HL-60/S4 (cell line): ENCODE results near the gene FIGNL1.

Source experiments
- in situ Hi-C: fragments of 300-500 bp; cut with MboI; formaldehyde crosslinking; loops from 2 replicates; pipeline ENCODE4 v1.14.3; 2022; ENCODE audit warnings: low sequenced_read_pairs

FIGNL1 gene

GRCh38 chr7:50431722-50432305, 18.3 kb downstream of the FIGNL1 start:
- in situ Hi-C loops: no loop called here

DNA sequence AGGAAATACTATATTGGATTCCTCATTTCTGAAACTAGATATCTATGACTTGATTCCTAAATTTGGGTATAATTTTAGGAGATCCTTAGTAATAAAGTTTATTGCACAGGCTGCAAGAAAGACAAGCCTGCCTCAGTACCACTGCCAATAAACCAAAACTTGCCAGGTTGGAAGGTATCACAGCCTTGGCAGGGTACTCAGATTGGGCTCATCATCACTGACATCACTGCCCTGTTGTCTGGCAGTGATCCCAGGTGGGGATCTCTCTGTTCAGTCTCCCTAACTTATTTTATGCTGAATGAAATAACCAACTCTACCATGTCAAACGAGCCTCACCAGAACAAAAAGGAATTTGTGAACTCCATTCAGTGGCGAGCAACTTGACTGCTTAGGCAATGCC, 18.8 kb downstream of the FIGNL1 start:
- in situ Hi-C loops: no loop called here

DNA sequence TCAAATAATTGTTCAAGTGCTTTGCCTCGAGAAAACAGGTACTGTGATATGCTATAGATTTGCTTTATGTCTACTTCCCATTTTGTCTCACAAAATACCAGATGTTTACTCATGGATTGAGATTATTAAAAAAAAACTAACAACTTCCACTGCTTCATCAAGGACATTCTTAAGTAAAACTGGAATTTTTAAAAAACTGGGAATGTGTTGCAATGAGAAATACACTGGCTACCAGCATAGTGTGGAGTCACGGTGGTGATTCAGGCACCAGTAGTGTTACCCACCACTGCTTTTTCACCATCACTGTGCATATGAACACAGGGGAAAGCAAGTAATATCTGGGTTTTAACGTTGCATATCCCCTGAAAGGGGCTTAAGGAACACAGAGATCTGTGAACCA, 21.2 kb downstream of the FIGNL1 start:
- in situ Hi-C loops: no loop called here

DNA sequence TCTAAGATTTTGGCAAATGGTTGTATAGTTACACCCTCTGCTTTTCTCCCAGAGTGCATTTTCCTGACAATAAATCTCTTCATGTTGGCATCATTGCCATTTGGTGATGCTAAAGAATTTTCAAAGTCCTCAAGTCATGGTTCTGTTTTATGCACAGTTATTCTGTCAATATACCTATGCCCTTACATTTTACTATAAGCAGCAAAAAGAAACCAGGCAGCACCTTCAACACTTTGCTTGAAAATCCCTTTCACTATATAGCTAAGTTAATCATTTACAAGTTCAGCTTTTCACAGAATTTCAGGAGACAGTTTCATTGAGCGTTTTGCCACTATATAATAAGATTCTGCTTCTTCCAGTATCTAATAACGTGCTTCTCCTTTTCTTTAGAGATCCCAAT, 22.6 kb downstream of the FIGNL1 start:
- in situ Hi-C loops: no loop called here

DNA sequence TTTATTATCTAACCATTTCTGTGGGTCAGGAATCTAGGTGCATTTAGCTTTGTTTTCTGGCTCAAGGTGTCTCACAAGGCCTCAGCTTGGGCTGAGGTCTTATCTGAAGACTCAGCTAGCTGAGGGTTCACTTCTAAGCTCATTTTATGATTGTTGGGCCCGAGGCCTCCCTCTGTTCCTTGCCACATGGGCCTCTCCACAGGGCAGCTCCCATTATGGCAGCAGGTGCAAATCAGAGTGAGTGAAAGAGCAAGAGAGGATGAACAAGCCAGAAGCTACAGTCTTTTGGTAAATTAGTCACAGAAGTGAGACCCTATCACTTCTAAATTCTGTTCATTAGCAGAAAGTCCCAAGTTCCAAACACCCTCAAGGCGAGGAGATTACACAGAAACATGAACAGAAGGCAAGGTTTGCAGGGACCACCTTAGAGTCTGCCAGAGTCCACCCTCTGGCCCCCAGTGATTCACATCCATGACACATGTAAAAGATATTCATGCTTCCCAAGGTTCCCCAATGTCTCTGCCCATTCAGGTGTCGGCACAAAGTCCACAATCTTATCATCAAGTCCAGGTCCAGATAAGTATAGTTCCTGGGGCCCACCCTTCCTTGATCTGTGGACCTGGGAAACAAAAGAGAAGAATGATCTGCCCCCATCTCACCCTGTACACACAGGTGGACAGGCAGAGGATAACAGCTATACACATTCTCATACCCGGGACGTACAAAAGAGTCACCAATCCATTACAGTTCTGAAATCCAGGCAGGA, 23.7 kb downstream of the FIGNL1 start:
- in situ Hi-C loops: no loop called here

DNA sequence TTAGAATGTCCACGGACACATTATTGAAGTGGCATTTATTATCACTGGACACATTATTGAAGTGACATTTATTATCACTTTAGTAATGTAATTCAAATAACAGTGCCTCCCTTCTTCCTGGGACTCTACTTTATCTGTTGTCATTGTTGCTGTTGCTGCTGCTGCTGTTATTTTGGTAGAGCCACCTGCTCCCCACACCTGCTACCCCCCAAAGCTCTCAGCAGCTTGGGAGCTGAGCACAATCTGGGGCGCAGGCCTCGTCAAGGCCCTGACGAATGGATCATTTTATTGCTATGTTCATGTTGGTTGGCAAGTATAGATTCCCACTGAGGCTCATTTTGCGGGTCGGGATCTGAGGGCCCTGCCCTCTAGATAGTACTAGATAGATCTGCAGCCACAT, 24.8 kb downstream of the FIGNL1 start:
- in situ Hi-C loops: no loop called here

DNA sequence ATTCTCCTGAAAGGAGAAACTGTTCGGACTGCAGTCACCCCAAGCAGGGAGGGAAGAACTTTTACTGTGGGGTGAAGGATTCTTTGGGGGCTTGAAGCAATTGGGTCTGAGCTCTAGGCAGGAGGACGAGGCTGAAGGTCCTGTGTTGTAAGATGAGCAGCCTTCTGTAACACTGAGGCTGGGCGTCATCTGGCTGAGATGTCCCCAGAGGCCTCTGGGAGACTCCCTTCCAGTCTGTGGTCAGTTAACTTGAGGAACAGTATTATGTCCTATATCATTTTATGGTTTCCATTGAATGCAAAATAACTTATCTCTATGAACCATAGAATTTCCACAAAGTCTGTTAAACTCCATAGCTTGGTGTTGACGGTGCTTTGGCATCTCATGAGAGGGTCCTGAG, 26.3 kb downstream of the FIGNL1 start:
- in situ Hi-C loops: no loop called here

DNA sequence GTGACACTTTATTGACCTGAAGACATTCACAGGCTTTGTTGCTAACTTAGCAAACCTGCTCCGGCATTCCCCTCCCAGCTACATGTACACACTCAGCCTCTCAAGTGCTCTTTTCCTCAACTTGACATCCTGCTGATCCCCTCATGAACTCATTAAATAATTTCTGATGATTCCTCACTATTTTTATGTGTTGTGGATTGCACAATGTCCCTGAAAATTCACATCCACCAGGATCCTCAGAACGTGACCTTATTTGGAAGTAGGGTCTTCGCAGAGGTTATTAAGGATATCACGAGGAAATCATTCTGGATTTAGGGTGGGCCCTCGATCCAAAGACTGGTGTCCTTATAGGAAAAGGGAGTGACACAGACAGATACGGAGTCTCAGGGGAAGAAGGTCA, 27.3 kb downstream of the FIGNL1 start:
- in situ Hi-C loops: no loop called here

- in situ Hi-C loops: no loop called here
Observed at GRCh38 chr7:50421043-50421442, 29.1 kb downstream of the FIGNL1 start.

- in situ Hi-C loops: no loop called here
Observed at GRCh38 chr7:50418526-50419290, 31.4 kb downstream of the FIGNL1 start.

DNA sequence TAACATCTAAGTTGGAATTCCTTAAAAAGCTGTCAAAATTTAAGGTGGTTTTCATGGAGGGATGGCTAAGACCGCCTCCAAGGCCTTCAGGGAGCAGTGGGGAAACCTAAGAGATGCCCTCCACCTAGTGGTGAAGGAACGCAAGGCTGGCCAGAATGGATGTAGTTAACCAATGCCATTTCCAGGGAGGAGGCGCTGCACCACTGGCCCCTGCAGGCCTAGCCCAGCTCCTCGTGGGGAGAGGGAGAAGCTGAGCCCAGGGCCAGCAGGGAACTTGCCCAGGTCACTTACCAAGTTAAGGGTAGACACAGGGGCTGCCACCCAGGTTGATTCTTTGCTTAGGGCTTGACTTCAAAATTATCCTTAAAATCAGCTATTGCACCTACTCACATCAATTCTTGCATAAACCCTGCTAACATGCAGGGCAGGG, 32.0 kb downstream of the FIGNL1 start:
- in situ Hi-C loops: no loop called here

GRCh38 chr7:50416527-50417182, 33.5 kb downstream of the FIGNL1 start:
- in situ Hi-C loops: no loop called here

GRCh38 chr7:50415844-50416364, 34.2 kb downstream of the FIGNL1 start:
- in situ Hi-C loops: no loop called here

DNA sequence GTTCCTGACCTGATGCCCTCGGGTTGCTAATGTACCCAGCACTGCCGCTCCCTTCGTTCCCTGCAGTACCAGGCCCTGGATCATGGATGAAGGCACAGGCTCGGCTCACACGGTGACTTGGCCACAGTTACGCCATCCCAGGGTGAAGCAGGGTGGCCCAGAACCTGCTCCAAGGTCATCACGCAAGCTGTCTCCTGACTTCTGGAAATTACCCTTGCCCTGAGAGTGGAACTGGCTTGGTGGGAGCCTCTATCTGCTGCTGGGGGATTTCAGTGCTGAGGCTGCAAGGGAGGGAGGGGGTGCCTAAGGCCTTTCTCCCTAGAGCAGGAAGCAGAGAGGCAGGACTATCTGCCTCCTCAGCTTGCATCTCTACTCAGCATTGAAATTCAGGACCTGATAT, 36.6 kb downstream of the FIGNL1 start:
- in situ Hi-C loops: no loop called here

GRCh38 chr7:50412973-50413372, 37.2 kb downstream of the FIGNL1 start:
- in situ Hi-C loops: no loop called here

DNA sequence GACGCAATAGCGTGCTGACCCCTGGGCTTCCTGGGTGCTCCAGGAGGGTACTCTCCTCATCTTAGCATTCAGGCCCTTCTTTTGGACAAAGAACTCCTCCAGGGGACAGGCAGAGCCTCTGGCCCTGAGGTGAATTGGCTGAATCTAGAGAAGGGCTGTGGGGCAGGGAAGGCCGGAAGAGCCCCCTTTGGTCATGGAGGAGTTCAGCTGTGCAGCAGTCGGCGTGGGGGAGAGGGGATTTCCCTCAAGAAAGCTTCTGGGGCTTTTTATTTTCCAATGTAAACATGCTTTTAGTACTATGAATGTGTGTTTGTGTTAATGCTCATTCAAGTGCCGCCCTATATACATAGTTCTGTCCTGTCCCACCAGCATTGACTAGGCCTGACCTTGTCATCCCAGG, 38.8 kb downstream of the FIGNL1 start:
- in situ Hi-C loops: no loop called here

DNA sequence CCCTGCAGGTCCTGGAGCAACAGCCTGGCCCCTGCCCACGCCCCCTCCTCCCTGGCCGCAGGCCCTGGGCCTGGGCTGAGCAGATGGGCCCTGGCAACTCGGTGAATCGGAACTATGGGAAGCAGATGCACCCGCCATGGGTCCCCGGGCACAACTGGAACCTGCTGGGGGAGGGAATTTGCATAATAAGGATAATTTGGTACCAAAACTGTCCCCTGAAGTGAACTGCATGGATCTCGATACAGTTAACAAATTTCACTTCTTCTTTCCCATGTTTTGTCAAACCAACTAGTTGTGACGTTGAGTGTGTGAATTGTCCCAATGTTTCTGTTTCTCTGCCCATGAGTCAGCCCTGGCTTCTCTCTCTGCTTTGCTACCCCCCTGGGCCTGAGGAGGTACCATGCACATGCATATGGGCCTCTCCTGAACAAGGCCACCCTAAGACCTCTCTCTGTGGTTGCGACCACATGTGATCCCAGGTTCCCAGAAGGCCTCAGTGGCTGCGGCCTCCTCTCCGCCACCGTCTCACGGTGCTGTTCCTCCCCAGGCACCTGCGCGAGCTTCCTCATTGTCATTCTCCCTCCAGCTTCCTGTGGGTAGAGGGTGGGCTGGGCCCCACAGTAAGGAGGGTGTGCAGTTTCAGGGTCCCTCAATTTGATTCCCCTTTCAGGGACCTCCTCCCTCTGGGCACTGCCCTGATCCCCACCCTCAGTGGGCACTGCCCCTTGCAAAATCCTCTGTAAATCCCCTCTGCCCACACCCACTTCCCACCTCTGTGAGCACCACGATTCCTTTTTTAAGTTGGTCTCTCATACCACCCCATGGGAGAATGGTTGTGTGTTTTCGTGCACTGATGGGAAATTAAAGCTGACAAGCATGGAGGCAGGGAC, 40.0 kb downstream of the FIGNL1 start:
- in situ Hi-C loops: no loop called here

- in situ Hi-C loops: no loop called here
Observed at GRCh38 chr7:50406935-50407334, 43.2 kb downstream of the FIGNL1 start.

DNA sequence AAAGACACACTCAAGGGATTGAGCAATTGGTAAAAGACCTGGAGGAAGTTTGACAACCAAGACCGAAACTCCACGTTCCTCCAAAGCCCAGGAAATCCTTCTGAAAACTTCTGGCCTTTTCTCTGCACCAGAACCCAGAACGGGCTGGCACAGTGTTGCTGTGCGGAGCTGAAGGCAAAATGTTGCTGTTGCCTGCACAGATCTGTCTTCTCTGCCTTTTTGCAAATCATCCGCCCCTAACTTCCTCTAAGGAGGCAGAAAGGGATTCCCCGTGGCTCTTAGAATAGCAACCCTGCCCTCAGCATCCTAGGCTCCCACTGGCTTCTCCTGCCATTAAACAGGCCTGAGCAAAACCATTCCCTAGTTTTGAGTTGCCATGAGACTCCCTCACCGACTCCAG, 44.9 kb downstream of the FIGNL1 start:
- in situ Hi-C loops: no loop called here

GRCh38 chr7:50404392-50404791, 45.8 kb downstream of the FIGNL1 start:
- in situ Hi-C loops: no loop called here
